Effector memory CD4-positive, alpha-beta T cell (primary cell): ENCODE measurements around the gene HELT.

ENCODE experiments used
- DNase-seq, 3 donors: peaks; one replicate each; pipeline ENCODE4 v3.0.0-alpha.2; 2020
- H3K27ac ChIP-seq: 2 replicates; pipeline ENCODE4 v1.7.0; 2013; ENCODE audit warnings: mild to moderate bottlenecking, low read length, moderate library complexity; ENCODE audit not compliant: insufficient read depth, poor library complexity, severe bottlenecking
- H3K27me3 ChIP-seq: replicated peaks from 2 replicates; pipeline ENCODE4 v1.7.0; 2013; ENCODE audit warnings: mild to moderate bottlenecking, low read length; ENCODE audit not compliant: insufficient read depth, control insufficient read depth, poor library complexity, severe bottlenecking
- H3K36me3 ChIP-seq: 2 replicates; pipeline ENCODE4 v1.7.0; 2013; ENCODE audit warnings: mild to moderate bottlenecking, low read length, moderate library complexity; ENCODE audit not compliant: control insufficient read depth, insufficient read depth
- H3K4me1 ChIP-seq: 2 replicates; pipeline ENCODE4 v1.7.0; 2013; ENCODE audit warnings: low read length, mild to moderate bottlenecking; ENCODE audit not compliant: control insufficient read depth, insufficient read depth, poor library complexity, severe bottlenecking
- H3K4me3 ChIP-seq: 2 replicates; pipeline ENCODE4 v1.7.0; 2013; ENCODE audit warnings: low read length, low read depth, mild to moderate bottlenecking; ENCODE audit not compliant: insufficient read depth, poor library complexity, severe bottlenecking
- H3K9me3 ChIP-seq: 2 replicates; pipeline ENCODE4 v1.7.0; 2013; ENCODE audit warnings: mild to moderate bottlenecking, low read length, moderate library complexity; ENCODE audit not compliant: control insufficient read depth

Gene HELT

GRCh38 chr4:185002784-185003183, 15.5 kb upstream of the HELT start:
- DNase-seq = no peak
- no peak overlapping the region for H3K27ac ChIP-seq
- H3K36me3 ChIP-seq = no peaks in the 10 kb centered on the region
- no peak overlapping the region for H3K4me3 ChIP-seq
- no peaks in the 10 kb centered on the region for H3K27me3 ChIP-seq
- no peaks in the 10 kb centered on the region for H3K4me1 ChIP-seq
- H3K9me3 ChIP-seq = no peaks in the 10 kb centered on the region

GRCh38 chr4:185003596-185004351, 14.5 kb upstream of the HELT start:
- Histone ChIP-seq H3K27ac (no peak overlapping the region), H3K4me1 (no peaks in the 10 kb centered on the region), H3K36me3 (no peaks in the 10 kb centered on the region), H3K4me3 (no peak overlapping the region), H3K27me3 (no peaks in the 10 kb centered on the region), H3K9me3 (no peaks in the 10 kb centered on the region)
- no peak for DNase-seq

- H3K4me1 ChIP-seq = no peaks in the 10 kb centered on the region
- no peaks in the 10 kb centered on the region for H3K9me3 ChIP-seq
- H3K4me3 ChIP-seq = no peak overlapping the region
- no peak overlapping the region for H3K27ac ChIP-seq
- no peak for DNase-seq
- H3K36me3 ChIP-seq = no peaks in the 10 kb centered on the region
- H3K27me3 ChIP-seq = no peaks in the 10 kb centered on the region
These were observed 13.6 kb upstream of the HELT start for GRCh38 chr4:185004562-185005218.

- Histone ChIP-seq H3K4me3 (no peak overlapping the region), H3K27me3 (no peaks in the 10 kb centered on the region), H3K27ac (no peak overlapping the region), H3K36me3 (no peaks in the 10 kb centered on the region), H3K9me3 (no peaks in the 10 kb centered on the region), H3K4me1 (no peaks in the 10 kb centered on the region)
- DNase-seq = peak; percentile 32 to 53 (median 41)
These were observed 13.0 kb upstream of the HELT start for GRCh38 chr4:185005219-185005819.

- no peaks in the 10 kb centered on the region for H3K36me3 ChIP-seq
- no peak overlapping the region for H3K4me3 ChIP-seq
- H3K4me1 ChIP-seq = no peaks in the 10 kb centered on the region
- H3K9me3 ChIP-seq = no peaks in the 10 kb centered on the region
- peaks cover 11% of the 10 kb centered on the region for H3K27me3 ChIP-seq
- DNase-seq = no peak
- H3K27ac ChIP-seq = no peak overlapping the region
These were observed 6.9 kb upstream of the HELT start for GRCh38 chr4:185011408-185011807.

GRCh38 chr4:185013417-185014125, 4.7 kb upstream of the HELT start:
- H3K27me3 ChIP-seq = peaks cover 28% of the 10 kb centered on the region
- H3K9me3 ChIP-seq = no peaks in the 10 kb centered on the region
- no peak for DNase-seq
- H3K27ac ChIP-seq = no peak overlapping the region
- no peak overlapping the region for H3K4me3 ChIP-seq
- H3K4me1 ChIP-seq = no peaks in the 10 kb centered on the region
- H3K36me3 ChIP-seq = no peaks in the 10 kb centered on the region

- Histone ChIP-seq H3K36me3 (no peaks in the 10 kb centered on the region), H3K27me3 (peaks cover 30% of the 10 kb centered on the region), H3K4me3 (no peak overlapping the region), H3K9me3 (no peaks in the 10 kb centered on the region), H3K27ac (no peak overlapping the region), H3K4me1 (no peaks in the 10 kb centered on the region)
- DNase-seq = no peak
These were observed 3.2 kb upstream of the HELT start for GRCh38 chr4:185015108-185015507.

- Histone ChIP-seq H3K9me3 (no peaks in the 10 kb centered on the region), H3K27me3 (peaks cover 37% of the 10 kb centered on the region), H3K36me3 (no peaks in the 10 kb centered on the region), H3K27ac (no peak overlapping the region), H3K4me1 (no peaks in the 10 kb centered on the region), H3K4me3 (no peak overlapping the region)
- DNase-seq = no peak
These were observed 2.0 kb upstream of the HELT start for GRCh38 chr4:185016101-185016940.

GRCh38 chr4:185016946-185017758, 1.1 kb upstream of the HELT start:
- Histone ChIP-seq H3K4me1 (no peaks in the 10 kb centered on the region), H3K27me3 (peaks cover 37% of the 10 kb centered on the region), H3K9me3 (no peaks in the 10 kb centered on the region), H3K27ac (no peak overlapping the region), H3K36me3 (no peaks in the 10 kb centered on the region), H3K4me3 (no peak overlapping the region)
- DNase-seq = no peak
